GM19238 (cell line): ENCODE data around the gene TOP3B.
A peak's percentile ranks its signal among the peaks of the same experiment; 100 is the strongest.

Source experiments
- DNase-seq: peaks from one replicate; pipeline ENCODE4 v3.0.0; 2011; ENCODE audit warnings: low spot score; ENCODE audit not compliant: insufficient read length

The TOP3B gene

DNA sequence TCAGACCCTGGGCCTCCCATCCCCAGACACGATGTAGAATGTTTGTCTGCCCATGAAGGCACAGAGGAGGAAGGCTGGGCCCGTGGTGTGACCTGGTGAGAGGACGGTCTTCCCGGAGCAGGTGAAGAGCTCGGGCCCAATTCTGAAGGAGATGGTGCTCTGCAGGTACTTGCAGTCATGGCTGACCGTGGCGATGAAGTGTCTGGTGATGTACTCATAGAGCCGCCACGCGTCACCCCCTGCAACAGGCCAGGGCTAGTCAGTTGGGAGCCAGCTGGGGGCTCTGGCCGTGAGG, 20.0 kb downstream of the TOP3B start:
- no peak for DNase-seq

DNA sequence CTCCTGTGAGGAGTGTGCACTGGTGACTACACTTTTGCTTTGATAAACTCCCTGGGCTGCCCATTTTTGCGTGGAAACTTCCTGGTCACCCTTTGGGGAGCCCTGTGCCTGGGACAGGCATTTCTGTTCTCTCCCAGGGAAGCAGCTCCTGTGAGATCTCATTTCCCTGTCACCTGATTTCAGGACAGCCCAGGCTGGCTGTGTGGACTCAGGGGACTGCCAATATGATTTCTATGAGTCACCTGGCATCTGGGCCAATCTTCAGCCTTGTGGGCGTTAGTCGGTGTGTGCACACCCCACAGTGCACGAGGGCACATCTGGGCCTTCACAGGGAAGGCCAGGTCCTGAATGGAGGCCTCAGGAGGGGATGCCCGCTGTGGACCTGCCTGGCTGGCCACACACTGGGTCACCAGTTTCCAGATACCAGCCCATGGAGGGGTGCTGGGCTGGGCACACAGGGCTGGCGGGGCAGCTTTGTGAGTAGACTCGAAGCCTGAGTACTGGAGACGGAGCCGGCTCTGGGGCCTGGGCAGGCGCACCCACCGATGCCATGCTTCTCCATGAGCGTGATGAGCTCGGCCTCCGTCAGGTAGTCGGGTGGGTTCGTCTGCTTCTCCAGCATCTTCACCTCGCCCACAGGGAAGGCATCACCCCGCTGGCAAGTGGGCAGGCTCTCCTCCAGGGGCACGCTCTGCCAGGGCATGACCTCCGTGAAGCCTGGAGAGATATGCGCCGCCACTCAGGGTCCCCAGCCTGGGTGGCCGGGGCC, 20.5 kb downstream of the TOP3B start:
- DNase-seq = no peak

DNA sequence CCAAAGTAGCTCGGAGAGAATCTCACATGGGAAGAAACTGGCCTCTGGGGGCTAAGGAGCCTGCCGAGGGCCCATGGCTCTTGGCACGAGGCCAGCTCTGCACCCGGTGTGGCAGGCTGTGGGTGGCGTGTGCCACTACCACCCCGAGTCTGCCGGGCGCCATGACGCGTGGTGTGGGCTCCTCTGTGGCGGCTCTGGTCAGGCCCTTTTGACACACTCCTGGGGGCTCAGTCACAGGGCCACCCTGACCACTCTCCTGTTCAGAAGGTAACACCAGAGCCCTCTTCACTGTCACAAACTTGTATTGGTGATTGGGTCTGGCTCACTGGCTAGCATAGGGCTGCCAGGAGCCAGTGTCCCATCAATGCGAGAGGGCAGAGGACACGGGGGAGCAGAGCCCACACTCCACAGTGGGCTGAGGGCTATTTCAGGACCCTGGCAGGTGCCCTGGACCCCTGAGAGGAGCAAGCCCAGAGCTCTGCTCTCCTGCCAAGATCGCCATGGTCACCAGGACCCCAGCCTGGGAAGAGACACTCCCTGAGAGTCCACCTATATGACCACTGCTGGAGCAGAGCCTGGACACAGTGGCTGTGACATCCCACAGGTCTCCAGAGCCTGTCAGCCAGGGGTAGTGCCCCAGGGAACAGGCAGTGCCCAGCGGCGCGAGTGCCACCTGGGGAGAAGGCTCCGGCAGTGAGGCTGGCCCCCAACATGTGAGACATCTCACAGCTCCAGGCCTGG, 21.3 kb downstream of the TOP3B start:
- DNase-seq = no peak

DNA sequence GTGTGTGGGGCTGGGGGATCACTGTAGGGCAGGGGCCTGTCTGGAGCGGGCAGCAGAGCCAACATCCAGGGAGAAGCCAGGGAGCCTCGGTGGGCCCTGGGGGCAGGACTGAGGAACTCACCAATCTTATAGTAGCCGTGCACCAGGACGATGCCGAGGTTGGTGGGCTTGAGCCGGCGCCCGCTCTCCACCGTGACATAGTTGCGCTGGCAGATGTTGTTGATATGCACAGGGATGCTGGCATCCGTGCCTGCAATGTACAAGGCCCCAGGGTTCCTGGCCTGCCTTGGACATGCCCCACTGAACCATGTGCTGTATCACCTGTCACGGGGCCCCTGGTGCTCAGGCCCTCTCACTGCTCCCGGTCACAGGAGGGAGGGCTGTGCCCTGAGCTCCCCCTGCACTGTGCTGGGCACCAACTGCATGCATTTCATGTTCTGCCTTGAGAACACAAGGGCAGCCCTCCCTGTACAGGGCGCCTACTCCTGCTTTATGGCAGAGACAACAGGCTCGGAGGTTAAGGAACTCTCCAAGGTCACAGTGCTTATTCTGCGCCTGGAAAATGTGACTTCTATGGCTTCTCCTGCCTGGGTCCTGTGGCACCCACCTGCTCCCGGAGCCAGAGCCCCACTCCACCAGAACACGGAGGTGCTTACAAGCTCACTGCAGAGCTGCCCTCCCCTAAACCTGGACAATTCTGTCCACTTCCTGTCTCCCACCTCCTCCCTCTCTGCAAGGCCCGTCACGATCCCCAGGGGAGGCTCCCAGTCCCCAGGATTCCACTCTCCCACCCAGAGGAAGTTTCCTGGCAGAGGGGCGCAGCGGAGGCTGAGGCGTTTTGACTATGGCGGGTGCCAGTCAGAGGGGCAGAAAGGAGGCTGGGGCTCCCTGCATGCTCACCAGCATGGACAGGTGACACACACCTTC, 22.1 kb downstream of the TOP3B start:
- DNase-seq = no peak

DNA sequence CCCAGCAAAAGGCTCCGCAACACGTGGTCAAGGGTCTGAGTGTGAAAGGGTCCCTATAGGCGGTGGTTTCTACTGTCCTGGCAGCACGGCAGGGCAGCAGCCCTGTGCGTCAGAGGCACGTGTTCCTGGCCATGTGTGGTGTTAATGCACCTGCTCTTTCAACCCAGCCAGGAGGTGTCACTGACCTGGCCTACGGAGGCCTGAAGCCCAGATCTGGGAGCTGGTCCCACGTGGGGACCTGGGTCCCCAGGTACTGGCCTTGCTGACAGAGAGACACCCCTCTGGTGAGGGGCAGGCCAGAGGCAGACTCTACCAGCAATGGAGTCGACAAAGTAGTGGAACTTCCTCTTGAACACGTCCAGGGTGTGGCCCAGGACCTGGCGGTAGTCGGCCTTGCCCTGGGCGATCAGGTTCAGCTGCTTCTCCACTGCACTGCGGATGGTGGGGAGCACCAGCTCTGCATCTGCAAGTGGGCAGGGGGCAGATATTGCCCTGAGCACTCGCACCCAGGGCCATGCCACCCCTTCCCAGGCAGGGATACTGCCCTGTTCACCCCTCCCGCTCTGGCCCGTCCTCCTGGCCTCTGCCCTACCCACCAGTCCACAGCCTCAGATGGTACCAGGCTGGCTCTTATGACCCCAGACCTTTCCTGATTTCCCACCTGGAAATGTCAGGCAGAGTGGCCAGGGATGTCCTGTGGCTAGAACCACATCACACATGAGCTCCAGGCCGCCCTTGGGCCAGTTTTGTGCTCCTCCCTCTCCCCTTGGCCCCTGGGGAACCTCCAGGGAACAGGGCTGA, 23.1 kb downstream of the TOP3B start:
- DNase-seq = no peak

DNA sequence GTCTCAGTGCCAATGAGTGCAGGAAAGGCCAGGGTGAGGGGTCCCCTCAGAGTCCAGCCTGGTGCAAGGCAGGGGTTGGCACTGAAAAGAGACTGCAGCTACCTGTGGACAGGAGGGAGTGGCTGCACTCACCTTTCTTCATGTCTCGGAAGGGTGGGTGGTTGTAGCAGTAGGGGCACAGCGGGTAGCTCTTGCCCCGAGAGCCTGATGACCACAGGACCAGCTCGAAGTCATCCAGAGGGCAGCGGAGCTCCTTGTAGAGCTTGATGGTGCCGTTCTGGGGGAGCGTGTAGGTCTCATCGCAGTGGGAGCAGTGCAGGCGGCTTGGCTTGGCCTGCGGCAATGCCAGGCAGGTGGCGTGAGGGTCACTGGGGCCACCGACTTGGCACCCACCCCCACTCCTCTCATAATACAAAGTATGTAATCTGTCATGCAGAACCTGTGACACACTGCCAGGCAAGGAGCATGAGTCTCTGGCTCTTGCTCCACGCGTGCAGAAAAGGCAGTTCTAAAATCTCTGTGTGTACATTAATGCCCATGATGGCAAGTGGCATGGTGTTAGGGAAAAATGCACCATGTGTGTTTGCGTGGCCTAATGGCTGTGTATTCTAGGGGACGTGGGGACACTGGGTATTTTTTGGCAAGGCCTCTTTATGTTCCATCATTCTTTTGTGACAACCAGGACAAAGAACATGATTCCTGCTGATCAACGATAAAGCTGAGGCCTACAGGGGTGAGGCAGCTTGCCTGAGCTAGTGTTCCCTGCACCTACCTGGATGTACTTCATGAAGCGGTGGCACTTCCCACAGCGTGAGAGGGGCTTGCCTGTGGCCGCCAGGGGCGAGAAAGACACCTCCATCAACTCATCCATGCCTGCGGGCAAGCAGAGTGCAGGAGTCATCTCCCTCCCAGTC, 24.0 kb downstream of the TOP3B start:
- DNase-seq = no peak

DNA sequence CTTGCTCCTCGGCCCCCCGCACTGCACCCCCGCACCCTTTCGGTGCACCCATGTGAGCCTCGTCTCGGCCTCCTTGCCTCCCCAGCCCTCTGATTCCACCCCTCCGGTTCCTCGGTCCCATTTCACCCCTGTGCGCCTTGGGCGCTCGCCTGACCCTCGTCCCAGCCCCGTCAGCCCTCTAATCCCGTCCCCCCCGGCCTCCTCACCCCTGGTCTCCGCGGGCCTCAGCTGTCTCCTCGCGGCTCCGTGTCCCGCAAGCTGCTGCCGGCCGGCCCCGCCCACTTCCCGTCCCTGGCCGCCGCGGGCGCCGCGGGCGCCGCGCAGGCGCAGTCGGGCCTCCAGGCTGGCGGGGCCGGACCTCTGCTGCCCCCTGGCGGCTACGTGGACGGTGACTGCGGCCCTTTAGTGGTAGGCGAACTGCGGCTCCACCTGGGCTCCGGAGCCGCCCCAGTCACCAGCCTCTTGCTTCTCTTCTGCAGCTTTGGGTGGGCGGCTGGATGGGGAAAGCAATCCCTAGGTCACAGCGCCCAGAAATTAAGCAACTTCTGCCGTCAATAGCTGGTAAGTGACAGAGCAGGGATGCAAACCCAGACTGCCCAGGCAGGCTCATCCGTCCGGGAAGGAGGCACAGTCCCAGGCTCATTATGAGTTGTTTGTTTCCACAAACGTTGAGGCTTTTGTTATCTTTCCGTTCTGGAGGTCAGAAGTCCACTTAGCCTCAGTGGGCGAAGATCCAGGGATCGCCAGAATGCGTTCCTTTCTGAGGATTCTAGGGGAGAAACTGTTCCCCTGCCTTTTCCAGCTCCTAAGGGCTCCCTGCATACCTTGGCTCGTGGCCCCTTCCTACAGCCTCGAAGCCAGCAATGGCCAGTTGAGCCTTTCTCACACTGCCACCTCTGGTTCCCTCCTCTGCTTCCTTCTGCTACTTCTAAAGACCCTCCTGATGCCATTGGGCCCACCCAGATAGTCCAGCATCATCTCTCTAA, 29.7 kb downstream of the TOP3B start, which contains the start of gene PPM1F:
Gene PPM1F (minus strand): TSS at position 263 of the 986 bp plus-strand sequence. CDS start 6,800 bp downstream, outside the sequence.
- peak; percentile 96 for DNase-seq

DNA sequence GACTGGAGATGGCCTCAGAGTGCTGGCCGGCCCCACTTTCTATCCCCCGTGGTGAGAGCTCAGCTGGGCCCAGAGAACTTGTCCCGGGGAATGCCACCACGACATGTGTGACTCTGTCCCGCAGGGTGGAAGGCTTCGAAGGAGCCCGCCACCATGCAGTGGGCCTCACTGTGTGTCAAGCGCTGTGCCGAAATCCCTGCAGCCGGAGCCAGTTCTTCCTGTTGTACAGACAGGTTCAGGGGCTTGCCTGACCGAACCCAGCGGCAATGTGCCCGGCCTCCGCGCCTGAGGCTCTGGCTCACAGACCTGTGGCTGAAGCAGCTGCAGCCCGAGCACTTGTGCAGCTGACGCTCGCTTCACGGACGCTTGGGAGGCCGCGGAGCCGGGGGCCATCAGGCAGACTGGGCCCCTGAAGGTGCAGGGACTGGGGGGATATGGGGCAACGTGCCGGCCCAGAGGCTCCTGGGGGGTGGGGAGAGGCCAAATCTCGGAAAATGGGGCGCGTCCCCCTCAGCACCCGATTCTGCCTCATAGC, 30.6 kb downstream of the TOP3B start:
- DNase-seq = peak; percentile 32

DNA sequence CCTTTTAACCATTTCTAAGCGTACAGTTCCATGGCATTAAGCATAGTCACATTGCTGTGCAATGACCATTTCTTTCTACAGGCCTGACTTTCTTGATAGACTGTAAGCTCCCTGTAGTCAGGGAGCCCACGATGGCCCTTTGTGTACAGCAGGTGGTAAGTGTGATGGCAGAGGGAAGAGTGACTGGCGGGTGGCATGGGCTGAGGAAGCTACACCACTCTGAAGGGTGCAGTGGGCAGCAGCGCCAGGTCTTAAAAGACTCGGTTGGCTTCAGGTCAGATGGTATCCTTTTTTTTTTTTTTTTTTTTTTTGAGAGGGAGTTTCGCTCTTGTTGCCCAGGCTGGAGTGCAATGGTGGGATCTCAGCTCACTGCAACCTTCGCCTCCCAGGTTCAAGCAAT, 31.5 kb downstream of the TOP3B start:
- DNase-seq = no peak

DNA sequence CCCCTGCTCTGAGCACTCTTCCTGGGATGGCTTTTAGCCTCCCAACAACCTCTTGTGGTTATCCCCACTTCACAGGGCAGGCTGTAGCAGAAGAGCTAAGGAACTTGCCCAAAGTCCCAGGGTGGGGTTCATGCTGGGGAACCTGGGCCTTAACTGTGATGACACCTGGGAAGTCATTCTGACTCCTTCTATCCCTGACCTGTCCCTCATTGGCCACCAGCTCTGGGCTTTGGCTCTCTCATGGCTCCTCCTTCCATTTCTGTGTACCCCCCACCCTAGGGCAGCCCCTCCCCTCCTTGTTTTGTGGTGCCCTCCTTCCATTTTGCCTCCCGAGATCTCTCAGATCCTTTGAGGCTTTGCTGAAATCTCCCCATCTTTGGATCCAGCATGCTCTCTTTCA, 32.6 kb downstream of the TOP3B start:
- DNase-seq = no peak

DNA sequence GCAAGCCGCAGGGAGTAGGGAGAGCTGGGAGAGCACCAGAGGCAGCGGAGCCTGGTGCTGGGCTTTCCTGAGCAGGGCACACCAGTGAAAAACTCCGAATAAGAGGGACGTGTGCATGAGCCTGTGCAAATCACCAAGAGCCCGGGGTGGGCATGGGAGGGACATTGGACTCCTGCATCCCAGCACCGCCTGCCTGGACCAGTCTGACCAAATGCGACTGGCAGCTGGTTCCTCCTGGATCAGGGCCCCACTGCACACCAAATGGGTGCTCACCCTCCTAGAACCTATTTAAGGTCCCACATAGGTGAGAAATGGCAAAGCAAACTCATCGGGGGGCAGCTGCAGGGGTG, 33.0 kb downstream of the TOP3B start:
- DNase-seq = no peak

DNA sequence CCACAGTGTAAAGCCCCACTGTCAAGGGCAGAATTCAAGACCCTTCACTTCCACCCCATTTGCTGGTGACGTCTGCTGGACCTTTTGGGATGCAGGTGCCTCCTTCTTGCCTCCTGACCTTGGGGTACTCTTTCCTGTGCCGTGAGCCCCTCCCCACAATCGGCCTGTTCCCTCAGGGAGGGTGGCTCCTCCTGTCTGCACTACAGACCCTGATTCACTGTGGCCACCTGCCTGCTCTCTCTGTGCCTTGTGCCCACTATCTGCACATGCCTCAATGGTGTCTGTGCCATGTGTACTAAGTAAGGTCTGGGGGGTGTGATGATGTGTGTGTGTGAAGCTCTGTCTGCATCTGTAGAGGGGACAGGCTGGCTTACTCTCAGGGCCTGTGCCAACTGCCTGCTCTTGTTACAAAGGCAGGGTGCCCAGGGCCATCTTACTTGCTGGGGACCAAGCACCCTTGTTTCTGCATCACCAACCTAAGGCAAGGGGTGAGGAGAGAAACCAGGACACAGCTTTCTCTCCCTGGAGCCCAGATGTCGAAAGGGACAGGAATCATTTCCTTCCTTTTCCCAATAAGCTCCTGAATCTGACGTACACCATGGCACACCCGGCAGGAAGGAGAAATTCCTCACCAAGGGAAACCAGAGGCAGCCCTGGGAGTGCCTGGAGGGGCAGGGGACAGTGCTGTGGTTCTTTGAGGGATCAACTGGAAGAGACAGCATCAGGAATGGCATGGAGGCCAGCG, 33.6 kb downstream of the TOP3B start:
- DNase-seq = no peak

DNA sequence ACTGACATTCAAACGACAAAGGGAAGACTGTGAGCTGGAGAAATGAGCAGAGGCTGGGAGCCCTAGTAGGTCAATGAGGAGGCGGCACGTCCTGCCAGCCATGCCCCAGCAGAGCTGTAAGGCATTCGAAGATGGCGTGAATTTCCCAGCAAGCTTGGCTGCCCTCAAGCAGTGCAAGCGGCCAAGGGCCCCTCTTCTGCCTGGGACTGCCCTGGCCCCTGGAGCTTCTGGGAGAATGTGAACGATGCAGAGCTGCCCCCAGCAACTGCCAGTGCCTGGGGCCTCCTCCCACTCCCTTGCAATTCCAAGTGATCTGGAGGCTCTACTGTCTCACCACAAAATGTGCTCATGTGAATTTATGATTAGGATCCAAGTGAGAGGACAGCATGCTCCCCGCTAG, 34.2 kb downstream of the TOP3B start:
- no peak for DNase-seq

DNA sequence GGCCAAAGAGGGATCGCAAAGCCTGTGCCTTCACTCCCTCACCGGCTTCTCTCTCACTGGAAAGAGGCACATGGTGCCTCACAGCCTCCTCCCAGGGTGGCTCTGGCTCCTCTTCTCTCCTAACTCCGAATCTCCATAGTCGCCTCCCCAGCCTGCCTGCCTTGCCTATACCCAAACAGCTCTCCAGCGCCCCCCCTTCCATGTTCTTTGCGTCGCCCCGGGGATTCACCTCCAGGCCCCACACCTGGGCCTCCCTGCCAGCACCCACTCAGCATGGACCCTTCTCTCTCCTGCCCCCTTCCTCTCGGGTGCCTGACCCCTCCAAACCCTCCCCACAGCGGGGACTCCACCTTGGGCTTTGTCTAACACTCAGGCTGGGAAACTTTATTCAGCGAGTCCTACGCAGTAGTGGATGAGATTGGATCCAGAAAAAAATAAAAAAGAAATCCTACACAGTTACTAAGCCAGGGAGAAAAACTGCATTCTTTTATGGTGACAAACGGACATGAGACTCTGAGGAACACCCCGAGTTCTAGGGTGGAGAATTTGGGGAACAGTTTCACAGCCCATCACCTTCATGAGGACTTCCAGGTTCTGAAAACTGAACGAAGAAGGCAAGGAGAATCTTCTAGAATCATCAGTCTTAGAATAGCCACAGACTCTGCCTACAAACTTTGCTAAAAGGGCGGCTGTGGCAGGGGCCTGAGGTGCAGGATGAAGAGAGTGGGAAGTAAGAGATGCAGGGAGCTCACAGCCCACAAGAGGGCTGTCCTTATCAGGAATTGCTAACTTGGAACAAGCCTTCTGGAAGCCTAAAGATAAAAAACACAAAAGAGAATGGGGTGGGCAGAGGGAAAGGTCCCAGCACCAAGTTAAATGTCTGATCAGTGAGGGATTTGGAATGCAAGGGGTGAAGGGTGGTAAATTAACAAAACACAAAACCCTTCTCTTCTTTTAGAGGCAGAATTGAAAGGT, 35.3 kb downstream of the TOP3B start:
- DNase-seq = no peak

DNA sequence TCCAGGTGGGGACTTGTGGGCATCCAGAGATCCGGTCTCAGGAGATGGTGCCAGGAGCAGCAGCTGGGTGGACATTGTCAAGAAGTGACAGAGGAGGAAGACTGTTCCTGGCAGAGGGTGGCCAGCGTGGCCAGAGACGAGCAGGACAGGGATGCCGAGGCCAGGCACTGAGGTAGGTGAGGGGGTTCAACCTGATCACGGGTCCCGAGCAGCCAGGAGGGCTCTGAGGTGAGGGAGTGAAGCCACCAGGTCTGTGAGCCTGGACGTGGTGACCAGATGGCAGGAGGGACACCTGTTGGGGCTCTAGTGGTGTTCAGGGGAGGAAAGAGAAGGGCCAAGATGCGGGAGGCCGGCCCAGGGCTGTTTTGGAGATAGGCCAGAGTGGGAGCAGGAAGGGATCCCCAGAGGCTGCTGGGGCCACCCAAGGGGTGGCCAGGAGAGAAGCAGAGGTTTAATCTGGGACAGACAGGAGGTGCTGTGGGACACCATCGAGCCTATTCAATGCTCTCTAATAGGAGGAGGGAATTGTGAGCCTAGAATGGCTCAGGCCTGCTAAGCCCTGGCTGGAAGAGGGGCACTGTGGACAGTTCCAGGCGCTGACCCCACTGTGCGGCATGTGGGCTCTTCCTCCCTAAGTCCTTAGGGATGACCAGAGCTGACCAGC, 36.2 kb downstream of the TOP3B start:
- DNase-seq = no peak
